ENCODE measurements around the gene LMNB1.

The LMNB1 gene

GRCh38 chr5:126746290-126746689, 30.6 kb upstream of the LMNB1 start:
- Histone ChIP-seq H4K8ac (ENCODE audit: low read depth, low read length) (no peak overlapping the region), H2BK12ac (ENCODE audit: low read length) (no peak overlapping the region), H2AK5ac (ENCODE audit: low read depth, low read length) (no peak overlapping the region), H3K18ac (ENCODE audit: low read length) (no peak overlapping the region), H2BK120ac (ENCODE audit: low read depth, low read length) (no peak overlapping the region), H3K14ac (ENCODE audit: low read length) (no peak overlapping the region), H3K4me3 (ENCODE audit: low read length in 2 of 2) (no peak overlapping the region), H4K91ac (ENCODE audit: low read depth, low read length, poor library complexity) (no peak overlapping the region), H3K79me1 (ENCODE audit: low read depth, low read length) (no peaks in the 10 kb centered on the region), H3K4me1 (ENCODE audit: control insufficient read depth in 2 of 2, insufficient read depth in 1 of 2, low read depth in 1 of 2, low read length in 2 of 2) (peaks cover 0 to 4% of the 10 kb centered on the region in 2 donors), H3K23ac (ENCODE audit: low read depth, low read length, poor library complexity) (no peak overlapping the region), H2BK5ac (ENCODE audit: low read length) (no peak overlapping the region), H3K27me3 (ENCODE audit: control insufficient read depth in 3 of 3, insufficient read depth in 3 of 3, low read depth in 1 of 3, low read length in 3 of 3) (no peaks in the 10 kb centered on the region), H3K27ac (replicated peaks; ENCODE audit: low read length) (no peak overlapping the region), H3K4ac (ENCODE audit: low read length) (no peak overlapping the region), H3K9me3 (replicated peaks in 1 of 2; ENCODE audit: control insufficient read depth in 2 of 2, insufficient read depth in 1 of 2, low read depth in 1 of 2, low read length in 2 of 2) (no peaks in the 10 kb centered on the region), H3K9ac (ENCODE audit: low read depth, low read length, poor library complexity) (no peak overlapping the region), H2BK15ac (ENCODE audit: low read length) (no peak overlapping the region), H2AFZ (ENCODE audit: low read length) (no peak overlapping the region), H3K4me2 (ENCODE audit: insufficient read depth, low read length, poor library complexity, severe bottlenecking) (no peak overlapping the region), H3K36me3 (replicated peaks in 1 of 2; ENCODE audit: control insufficient read depth in 2 of 2, insufficient read depth in 2 of 2, low read length in 2 of 2) (no peaks in the 10 kb centered on the region)
- no peak for DNase-seq (ENCODE audit: low spot score)

GRCh38 chr5:126752081-126752785, 24.7 kb upstream of the LMNB1 start:
- Histone ChIP-seq H3K4me2 (ENCODE audit: insufficient read depth, low read length, poor library complexity, severe bottlenecking) (no peak overlapping the region), H2AK5ac (ENCODE audit: low read depth, low read length) (no peak overlapping the region), H2BK12ac (ENCODE audit: low read length) (no peak overlapping the region), H2BK15ac (ENCODE audit: low read length) (no peak overlapping the region), H3K23ac (ENCODE audit: low read depth, low read length, poor library complexity) (no peak overlapping the region), H2AFZ (ENCODE audit: low read length) (no peak overlapping the region), H2BK120ac (ENCODE audit: low read depth, low read length) (no peak overlapping the region), H3K4me3 (ENCODE audit: low read length in 2 of 2) (no peak overlapping the region), H3K4ac (ENCODE audit: low read length) (no peak overlapping the region), H4K91ac (ENCODE audit: low read depth, low read length, poor library complexity) (no peak overlapping the region), H3K4me1 (ENCODE audit: control insufficient read depth in 2 of 2, insufficient read depth in 1 of 2, low read depth in 1 of 2, low read length in 2 of 2) (peaks cover 0 to 2% of the 10 kb centered on the region in 2 donors), H3K79me1 (ENCODE audit: low read depth, low read length) (no peaks in the 10 kb centered on the region), H4K8ac (ENCODE audit: low read depth, low read length) (no peak overlapping the region), H3K14ac (ENCODE audit: low read length) (no peak overlapping the region), H2BK5ac (ENCODE audit: low read length) (no peak overlapping the region), H3K9ac (ENCODE audit: low read depth, low read length, poor library complexity) (no peak overlapping the region), H3K27me3 (ENCODE audit: control insufficient read depth in 3 of 3, insufficient read depth in 3 of 3, low read depth in 1 of 3, low read length in 3 of 3) (no peaks in the 10 kb centered on the region), H3K18ac (ENCODE audit: low read length) (no peak overlapping the region), H3K27ac (replicated peaks; ENCODE audit: low read length) (no peak overlapping the region), H3K9me3 (replicated peaks in 1 of 2; ENCODE audit: control insufficient read depth in 2 of 2, insufficient read depth in 1 of 2, low read depth in 1 of 2, low read length in 2 of 2) (no peaks in the 10 kb centered on the region), H3K36me3 (replicated peaks in 1 of 2; ENCODE audit: control insufficient read depth in 2 of 2, insufficient read depth in 2 of 2, low read length in 2 of 2) (no peaks in the 10 kb centered on the region)
- DNase-seq (ENCODE audit: low spot score) = no peak
- no CpG with 5 or more reads among the region's 5 CpGs for WGBS, 2 donors (ENCODE audit: extremely low coverage in 2 of 2, insufficient read length in 2 of 2, insufficient replicate concordance in 1 of 2)

GRCh38 chr5:126753227-126753626, 23.7 kb upstream of the LMNB1 start:
- Histone ChIP-seq H3K4me2 (ENCODE audit: insufficient read depth, low read length, poor library complexity, severe bottlenecking) (no peak overlapping the region), H3K23ac (ENCODE audit: low read depth, low read length, poor library complexity) (no peak overlapping the region), H3K9ac (ENCODE audit: low read depth, low read length, poor library complexity) (no peak overlapping the region), H2AFZ (ENCODE audit: low read length) (no peak overlapping the region), H3K18ac (ENCODE audit: low read length) (no peak overlapping the region), H4K8ac (ENCODE audit: low read depth, low read length) (no peak overlapping the region), H3K27ac (replicated peaks; ENCODE audit: low read length) (no peak overlapping the region), H3K27me3 (ENCODE audit: control insufficient read depth in 3 of 3, insufficient read depth in 3 of 3, low read depth in 1 of 3, low read length in 3 of 3) (no peaks in the 10 kb centered on the region), H2BK5ac (ENCODE audit: low read length) (no peak overlapping the region), H3K4me1 (ENCODE audit: control insufficient read depth in 2 of 2, insufficient read depth in 1 of 2, low read depth in 1 of 2, low read length in 2 of 2) (peaks cover 0 to under 1% of the 10 kb centered on the region in 2 donors), H2BK12ac (ENCODE audit: low read length) (no peak overlapping the region), H2AK5ac (ENCODE audit: low read depth, low read length) (no peak overlapping the region), H3K79me1 (ENCODE audit: low read depth, low read length) (no peaks in the 10 kb centered on the region), H3K4me3 (ENCODE audit: low read length in 2 of 2) (no peak overlapping the region), H3K36me3 (replicated peaks in 1 of 2; ENCODE audit: control insufficient read depth in 2 of 2, insufficient read depth in 2 of 2, low read length in 2 of 2) (no peaks in the 10 kb centered on the region), H2BK120ac (ENCODE audit: low read depth, low read length) (no peak overlapping the region), H3K9me3 (replicated peaks in 1 of 2; ENCODE audit: control insufficient read depth in 2 of 2, insufficient read depth in 1 of 2, low read depth in 1 of 2, low read length in 2 of 2) (no peaks in the 10 kb centered on the region), H2BK15ac (ENCODE audit: low read length) (no peak overlapping the region), H3K4ac (ENCODE audit: low read length) (no peak overlapping the region), H3K14ac (ENCODE audit: low read length) (no peak overlapping the region), H4K91ac (ENCODE audit: low read depth, low read length, poor library complexity) (no peak overlapping the region)
- DNase-seq (ENCODE audit: low spot score) = no peak
- WGBS, 2 donors (ENCODE audit: extremely low coverage in 2 of 2, insufficient read length in 2 of 2, insufficient replicate concordance in 1 of 2) = no CpG with 5 or more reads among the region's 4 CpGs

- Histone ChIP-seq H3K27me3 (ENCODE audit: control insufficient read depth in 3 of 3, insufficient read depth in 3 of 3, low read depth in 1 of 3, low read length in 3 of 3) (no peaks in the 10 kb centered on the region), H3K9me3 (replicated peaks in 1 of 2; ENCODE audit: control insufficient read depth in 2 of 2, insufficient read depth in 1 of 2, low read depth in 1 of 2, low read length in 2 of 2) (no peaks in the 10 kb centered on the region), H3K4ac (ENCODE audit: low read length) (no peak overlapping the region), H2BK15ac (ENCODE audit: low read length) (no peak overlapping the region), H2BK120ac (ENCODE audit: low read depth, low read length) (no peak overlapping the region), H3K14ac (ENCODE audit: low read length) (no peak overlapping the region), H3K27ac (replicated peaks; ENCODE audit: low read length) (no peak overlapping the region), H4K8ac (ENCODE audit: low read depth, low read length) (no peak overlapping the region), H3K23ac (ENCODE audit: low read depth, low read length, poor library complexity) (no peak overlapping the region), H2AK5ac (ENCODE audit: low read depth, low read length) (no peak overlapping the region), H4K91ac (ENCODE audit: low read depth, low read length, poor library complexity) (no peak overlapping the region), H3K79me1 (ENCODE audit: low read depth, low read length) (no peaks in the 10 kb centered on the region), H3K18ac (ENCODE audit: low read length) (no peak overlapping the region), H2BK12ac (ENCODE audit: low read length) (no peak overlapping the region), H2AFZ (ENCODE audit: low read length) (no peak overlapping the region), H3K36me3 (replicated peaks in 1 of 2; ENCODE audit: control insufficient read depth in 2 of 2, insufficient read depth in 2 of 2, low read length in 2 of 2) (no peaks in the 10 kb centered on the region), H3K9ac (ENCODE audit: low read depth, low read length, poor library complexity) (no peak overlapping the region), H3K4me1 (ENCODE audit: control insufficient read depth in 2 of 2, insufficient read depth in 1 of 2, low read depth in 1 of 2, low read length in 2 of 2) (no peaks in the 10 kb centered on the region), H3K4me3 (ENCODE audit: low read length in 2 of 2) (no peak overlapping the region), H2BK5ac (ENCODE audit: low read length) (no peak overlapping the region), H3K4me2 (ENCODE audit: insufficient read depth, low read length, poor library complexity, severe bottlenecking) (no peak overlapping the region)
- DNase-seq (ENCODE audit: low spot score) = no peak
- WGBS, 2 donors (ENCODE audit: extremely low coverage in 2 of 2, insufficient read length in 2 of 2, insufficient replicate concordance in 1 of 2) = no CpG with 5 or more reads among the region's 4 CpGs
Measured at GRCh38 chr5:126754609-126755008, 22.3 kb upstream of the LMNB1 start.

Data from neuronal stem cell (in vitro differentiated cells).